Effector CD8-positive, alpha-beta T cell (primary cell): ENCODE measurements around the gene PRAMEF11.
"Not testable (repeated sequence)": the region's sequence is repeated elsewhere in the genome, so short reads cannot be mapped to it uniquely, and the experiment has no call there.

ENCODE experiments used
- DNase-seq: peaks from one replicate; lab custom pipeline; 2025; lab: John Stamatoyannopoulos, UW
- total RNA-seq, 4 experiments: gene quantifications; one replicate each; lab custom pipeline; 2026; lab: John Stamatoyannopoulos, UW

Gene PRAMEF11
- 0 reads per million in 4 experiments for total RNA-seq

DNA sequence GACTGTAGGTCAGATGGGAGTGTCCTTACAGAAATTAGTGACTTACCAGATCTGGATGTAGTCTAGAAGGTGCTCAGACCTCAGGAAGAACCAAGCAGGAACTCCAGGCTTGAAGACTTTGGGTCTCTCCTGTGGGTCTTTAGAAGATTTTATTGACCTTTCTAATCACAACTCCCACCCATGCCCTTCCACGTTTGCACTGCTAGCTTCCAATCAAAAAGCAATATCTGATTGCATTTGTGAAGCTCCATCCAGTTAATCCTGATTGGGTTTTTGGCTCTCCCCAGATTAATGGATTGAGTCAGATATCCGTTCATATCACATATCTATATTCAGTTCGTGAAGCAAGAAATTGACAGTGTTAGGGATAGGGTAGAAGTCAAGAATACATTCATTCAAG, at the start of gene PRAMEF11:
PRAMEF11 (minus strand) TSS at position 101 of the 400 bp plus-strand sequence. CDS start 2,621 bp downstream, outside the sequence.
- DNase-seq: not testable (repeated sequence)

DNA sequence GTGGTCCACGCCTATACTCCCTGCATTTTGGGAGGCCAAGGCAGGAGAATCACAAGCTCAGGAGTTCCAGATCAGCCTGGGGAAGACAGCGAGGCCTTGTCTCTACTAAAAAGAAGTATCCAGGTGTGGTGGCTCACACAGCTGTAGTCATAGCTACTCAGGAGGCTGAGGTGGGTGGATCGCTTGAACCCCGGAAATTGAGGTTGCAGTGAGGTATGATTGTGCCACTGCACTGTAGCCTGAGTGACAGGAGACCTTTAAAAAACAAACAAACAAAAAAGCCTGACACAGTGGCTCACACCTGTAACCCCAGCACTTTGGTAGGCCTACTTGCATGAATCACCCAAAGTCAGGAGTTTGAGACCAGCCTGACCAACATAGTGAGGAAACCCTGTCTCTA, 47.2 kb upstream of the PRAMEF11 start:
- not testable (repeated sequence) for DNase-seq

DNA sequence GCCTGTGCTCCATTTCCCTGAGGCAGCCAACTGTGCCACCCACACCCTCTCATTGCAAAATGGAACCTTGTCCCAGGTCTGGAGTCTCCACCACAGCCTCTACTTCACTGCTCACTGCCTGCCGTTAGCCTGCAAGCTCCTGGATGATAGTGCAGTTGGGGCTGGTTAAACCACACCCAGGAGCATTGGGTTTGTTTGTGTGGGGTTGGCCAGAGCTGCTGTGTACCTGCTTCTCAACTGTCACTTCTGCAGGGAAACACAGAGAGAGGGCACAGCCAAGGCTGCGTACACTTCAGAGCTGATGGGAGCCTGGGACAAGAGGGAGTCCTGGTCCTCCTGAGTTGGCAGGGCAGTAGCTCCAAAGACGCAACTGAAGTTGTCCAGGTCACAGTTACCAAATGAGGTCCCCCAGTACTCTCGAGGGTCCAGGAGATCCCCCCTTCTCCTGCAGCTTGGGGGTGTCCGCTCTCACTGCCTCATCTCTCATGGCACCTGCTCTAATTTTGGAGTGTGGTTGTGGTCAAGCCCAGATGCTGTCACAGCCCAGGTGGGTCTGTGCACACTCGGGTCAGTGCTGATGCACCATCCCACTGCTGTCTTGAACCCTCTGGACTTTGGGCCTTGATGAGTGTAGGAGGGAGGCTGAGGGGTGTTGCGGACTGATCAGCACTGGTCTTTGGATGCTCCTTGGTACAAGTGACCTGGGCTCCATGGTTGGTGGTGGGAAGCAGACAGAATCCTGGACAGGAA, 32.1 kb upstream of the PRAMEF11 start:
- DNase-seq: not testable (repeated sequence)

DNA sequence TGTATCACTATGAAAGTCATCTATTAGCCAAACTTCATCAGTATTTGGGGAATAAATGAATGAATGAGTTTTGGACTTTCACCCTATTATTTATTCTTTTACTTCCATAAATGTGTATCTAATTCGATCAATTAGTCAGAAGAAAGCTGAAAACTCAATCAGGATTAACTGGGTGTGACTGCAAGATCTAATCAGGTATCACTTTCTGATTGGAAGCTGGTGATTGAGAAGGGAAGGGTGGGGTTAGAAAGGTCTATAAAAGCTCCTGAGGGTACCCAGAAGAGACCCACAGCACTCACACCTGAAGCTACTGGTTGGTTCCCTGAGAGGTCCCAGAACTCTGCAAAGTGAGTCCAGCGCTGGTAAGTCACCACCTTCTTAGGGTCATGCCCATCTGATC, 25.6 kb upstream of the PRAMEF11 start, which contains the start of gene PRAMEF2:
PRAMEF2 (plus strand) TSS at position 301 of the 400 bp plus-strand sequence. CDS start 1,924 bp downstream, outside the sequence.
- DNase-seq: not testable (repeated sequence)

DNA sequence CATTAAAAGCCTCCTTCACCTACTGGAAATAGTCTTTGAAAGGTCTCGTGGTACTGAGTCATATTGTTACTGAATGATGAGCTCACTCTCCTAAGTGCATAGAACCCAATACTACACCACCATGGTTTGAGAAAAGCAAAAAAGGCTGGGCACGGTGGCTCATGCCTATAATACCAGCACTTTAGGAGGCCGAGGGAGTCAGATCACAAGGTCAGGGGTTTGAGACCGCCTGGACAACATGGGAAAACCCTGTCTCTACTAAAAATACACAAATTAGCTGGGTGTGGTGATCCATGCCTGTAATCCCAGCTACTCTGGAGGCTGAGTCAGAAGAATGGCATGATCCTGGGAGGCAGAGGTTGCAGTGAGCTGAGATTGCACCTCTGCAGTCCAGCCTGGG, 20.6 kb upstream of the PRAMEF11 start:
- no peak for DNase-seq

DNA sequence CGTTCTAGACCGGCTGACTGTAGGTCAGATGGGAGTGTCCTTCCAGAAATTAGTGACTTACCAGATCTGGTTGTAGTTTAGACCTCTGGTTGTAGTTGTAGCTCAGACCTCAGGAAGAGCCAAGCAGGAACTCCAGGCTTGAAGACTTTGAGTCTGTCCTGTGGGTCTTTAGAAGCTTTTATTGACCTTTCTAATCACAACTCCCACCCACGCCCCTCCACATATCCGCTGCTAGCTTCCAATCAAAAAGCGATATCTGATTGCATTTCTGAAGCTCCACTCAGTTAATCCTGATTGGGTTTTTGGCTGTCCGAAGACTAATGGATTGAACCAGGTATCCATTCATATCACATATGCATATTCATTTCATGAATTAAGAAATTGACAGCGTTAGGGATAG, 17.4 kb upstream of the PRAMEF11 start, which contains the start of gene HNRNPCL1:
HNRNPCL1 (minus strand) TSS at position 101 of the 400 bp plus-strand sequence. CDS start 431 bp downstream, outside the sequence.
- not testable (repeated sequence) for DNase-seq

DNA sequence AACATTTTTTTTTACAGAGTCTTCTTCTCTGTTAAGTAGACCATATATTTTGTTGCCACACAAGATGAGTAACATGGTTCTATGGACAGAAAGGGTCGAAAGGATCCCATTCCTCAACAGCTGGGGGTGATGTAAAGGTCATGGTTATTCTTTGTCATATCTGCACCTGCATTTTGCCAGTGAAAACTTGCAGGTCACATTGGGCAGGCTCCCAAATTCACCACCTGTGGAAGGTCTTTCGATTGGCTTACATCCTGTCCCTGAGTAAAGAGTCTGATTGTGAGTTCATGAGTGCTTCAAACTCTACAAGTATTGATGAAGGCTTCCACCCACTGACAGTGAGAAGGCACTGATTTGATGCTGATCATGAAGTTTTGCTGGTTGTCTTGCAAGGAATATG, 2.0 kb upstream of the PRAMEF11 start:
- DNase-seq: not testable (repeated sequence)

DNA sequence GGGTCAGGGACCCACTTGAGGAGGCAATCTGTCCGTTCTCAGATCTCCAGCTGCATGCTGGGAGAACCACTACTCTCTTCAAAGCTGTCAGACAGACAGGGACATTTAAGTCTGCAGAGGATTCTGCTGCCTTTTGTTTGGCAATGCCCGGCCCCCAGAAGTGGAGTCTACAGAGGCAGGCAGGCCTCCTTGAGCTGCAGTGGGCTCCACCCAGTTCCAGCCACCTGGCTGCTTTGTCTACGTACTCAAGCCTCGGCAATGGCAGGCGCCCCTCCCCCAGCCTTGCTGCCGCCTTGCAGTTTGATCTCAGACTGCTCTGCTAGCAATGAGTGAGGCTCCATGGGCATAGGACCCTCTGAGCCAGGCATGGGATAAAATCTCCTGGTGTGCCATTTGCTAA, 12.1 kb downstream of the PRAMEF11 start:
- DNase-seq: not testable (repeated sequence)

DNA sequence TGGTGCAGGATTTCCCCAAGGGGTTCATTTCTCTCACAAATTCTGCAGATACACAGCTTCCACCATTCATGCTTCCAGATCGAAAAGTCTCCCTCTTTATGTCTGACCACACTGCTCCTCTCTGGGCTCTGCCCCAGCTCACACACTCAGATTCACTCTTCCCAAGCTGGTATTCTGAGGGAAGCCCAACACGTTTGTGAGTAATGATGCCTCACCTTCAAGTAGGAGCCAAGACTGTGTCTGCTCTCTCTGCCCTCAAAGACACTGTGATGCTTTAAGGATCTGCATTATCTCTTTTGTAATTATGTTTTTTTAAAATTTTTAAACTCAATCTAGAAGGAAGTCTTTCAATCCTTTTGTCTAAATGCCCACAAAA, 19.8 kb downstream of the PRAMEF11 start:
- no peak for DNase-seq

DNA sequence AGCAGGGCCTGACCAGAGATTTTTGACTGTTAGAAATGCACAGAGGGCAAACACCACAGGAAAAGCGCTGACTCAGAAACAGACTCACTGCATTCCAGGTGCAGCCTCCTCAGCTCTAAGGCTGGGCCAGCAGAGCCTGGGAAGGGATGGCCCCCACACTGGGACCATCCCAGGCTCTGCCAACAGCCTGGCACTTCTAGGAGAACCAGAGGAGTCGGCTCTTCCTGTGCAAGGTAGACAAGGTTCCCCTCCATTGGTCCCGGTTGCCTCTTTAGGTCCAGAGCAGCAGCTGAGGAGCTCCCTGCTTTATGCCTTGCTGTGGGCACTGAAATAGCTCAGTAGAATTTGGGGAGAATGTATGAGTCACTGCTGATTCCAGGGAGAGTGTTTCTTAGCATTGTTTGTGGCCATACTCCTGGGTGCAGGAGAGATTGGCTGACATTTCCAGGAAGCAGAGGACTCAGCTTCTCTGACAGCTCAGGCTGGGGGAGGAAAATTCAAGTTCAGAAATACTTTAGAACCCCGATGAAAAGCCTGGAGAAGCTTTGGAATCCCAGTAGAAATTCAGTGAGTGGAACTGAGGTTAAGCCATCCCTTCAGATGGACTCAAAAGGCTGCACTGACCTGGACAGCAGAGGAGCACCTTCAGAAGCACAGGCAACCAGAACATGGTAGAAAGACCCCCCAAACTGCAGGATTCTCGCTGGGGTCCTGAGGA, 20.4 kb downstream of the PRAMEF11 start:
- no peak for DNase-seq

DNA sequence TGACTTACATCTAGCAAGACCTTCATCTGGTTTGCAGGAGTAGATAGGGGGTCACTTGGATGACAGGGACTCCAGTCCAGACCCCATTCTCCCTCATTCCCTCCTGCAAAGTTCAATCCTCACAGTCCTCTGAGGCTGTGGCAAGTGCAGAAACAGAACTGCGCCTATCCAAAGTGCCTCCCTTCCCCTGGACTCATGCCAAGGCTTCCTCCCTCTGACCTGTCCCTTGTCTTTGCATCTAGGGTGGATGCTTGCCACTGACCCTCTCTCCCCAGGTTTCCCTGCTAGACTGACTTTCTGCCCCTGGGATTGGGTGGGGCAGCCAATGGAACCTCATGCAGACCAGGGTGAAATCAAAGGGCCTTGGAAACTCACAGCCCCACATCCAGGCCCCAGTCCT, 21.3 kb downstream of the PRAMEF11 start:
- DNase-seq: no peak

DNA sequence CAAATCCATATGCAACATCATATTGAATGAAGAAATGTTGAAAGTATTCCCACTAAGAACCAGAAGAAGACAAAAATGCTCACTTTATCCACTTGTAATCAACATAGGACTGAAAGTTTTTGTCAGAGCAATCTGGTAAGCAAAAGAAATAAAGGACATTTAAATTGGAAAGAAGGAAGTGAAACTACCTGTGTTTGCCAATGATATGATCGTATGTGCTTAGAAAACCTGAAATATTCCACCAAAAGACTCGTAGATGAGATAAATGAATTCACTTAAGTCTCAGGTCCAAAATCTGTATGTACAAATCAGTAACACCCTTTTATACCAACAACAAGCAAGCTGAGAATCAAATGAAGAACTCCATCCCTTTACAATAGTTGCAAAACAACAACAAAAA, 31.5 kb downstream of the PRAMEF11 start:
- DNase-seq: no peak

DNA sequence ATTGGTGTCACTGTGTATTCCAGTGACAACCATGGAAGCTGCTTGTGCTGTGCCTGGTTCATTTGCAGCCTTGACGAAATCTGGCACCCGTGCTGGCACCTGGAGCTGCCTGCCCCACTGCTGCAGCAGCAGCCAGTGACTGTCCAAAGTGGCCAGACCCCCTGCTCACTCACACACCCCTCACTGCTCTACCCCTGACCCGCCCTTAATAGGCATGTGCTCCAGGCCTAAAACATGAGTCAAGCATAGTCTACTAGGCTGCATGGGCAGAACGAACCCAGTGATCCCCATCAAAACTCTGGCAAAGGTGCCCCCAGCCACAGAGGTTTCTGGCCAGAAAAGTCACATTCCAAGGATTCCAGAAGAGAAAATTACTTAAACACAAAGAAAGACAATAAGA, 32.3 kb downstream of the PRAMEF11 start:
- DNase-seq: no peak

DNA sequence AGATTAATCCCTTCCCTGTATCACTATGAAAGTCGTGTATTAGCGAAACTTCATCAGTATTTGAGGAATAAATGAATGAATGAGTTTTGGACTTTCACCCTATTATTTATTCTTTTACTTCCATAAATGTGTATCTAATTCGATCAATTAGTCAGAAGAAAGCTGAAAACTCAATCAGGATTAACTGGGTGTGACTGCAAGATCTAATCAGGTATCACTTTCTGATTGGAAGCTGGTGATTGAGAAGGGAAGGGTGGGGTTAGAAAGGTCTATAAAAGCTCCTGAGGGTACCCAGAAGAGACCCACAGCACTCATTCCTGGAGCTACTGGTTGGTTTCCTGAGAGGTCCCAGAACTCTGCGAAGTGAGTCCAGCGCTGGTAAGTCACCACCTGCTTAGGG, 40.1 kb downstream of the PRAMEF11 start, which contains the start of gene PRAMEF1:
PRAMEF1 (plus strand) TSS at position 301 of the 400 bp plus-strand sequence. CDS start 1,831 bp downstream, outside the sequence.
- DNase-seq: not testable (repeated sequence)

DNA sequence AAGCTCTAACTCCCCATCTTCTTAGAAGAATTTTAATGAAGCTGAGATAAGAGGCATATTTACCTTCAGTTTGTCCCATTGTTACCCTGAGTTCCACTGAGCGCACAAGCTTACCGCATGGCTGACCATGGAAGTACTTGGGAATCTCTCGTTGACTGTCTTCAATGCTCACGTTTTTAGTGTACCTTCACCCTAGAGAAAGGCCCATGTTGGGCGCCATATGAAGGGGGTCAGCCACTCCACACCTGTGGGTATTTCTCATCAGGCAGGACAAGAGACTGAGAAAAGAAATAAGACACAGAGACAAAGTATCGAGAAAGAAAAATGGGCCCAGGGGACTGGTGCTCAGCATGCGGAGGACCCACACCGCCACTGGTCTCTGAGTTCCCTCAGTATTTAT, 46.5 kb downstream of the PRAMEF11 start:
- not testable (repeated sequence) for DNase-seq

DNA sequence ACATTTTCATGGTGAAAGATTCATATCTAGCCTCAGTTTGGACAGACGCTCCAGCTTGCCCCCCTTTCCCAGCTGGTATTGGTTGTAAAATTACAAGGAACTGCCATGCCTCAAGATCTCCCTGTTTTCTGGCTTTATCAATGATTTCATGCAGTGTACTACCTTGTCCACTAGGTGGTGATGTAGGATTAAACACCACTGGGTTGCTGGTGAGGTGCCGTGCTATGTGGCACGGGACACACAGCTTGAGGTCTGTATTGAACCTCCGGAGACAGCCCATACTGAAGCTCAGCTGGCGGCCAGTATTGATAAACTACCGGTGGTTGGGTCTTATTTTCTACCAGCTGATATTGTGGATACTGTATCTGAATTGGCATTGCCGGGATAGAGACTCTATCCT, 47.4 kb downstream of the PRAMEF11 start:
- not testable (repeated sequence) for DNase-seq

DNA sequence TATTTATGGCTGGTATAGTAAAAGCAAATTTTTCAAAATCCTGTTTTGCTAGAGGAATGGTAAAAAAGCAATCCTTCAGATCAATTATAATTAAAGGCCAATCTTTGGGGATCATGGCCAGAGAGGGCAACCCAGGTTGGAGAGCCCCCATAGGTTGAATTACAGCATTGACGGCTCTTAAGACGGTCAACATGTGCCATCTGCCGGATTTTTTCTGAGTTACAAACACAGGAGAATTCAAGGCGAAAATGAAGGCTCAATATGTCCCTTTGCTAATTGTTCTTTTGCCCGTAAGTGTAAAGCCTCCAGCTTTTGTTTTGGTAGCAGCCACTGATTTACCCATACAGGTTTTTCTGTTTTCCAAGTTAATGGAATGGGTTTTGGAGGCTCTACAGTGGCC, 49.7 kb downstream of the PRAMEF11 start:
- not testable (repeated sequence) for DNase-seq

DNA sequence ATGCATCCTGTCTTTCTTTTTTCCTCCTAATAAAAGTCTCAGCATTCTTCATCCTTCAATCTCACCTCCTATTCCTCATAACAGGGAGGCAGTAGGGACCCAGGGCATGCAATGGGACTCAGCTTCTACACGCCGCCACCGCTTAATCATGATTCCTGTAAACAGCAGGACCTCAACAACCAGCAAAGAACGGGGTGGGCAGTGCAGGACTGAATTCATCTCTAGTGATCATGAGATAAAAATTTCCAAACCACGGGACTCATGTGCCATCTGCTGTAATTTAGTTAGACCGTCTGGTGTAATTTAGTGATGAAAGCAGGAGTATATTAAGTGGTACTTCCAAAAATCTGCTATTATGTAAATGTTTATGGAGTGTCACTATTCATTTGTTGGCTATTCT, 52.3 kb downstream of the PRAMEF11 start:
- no peak for DNase-seq

DNA sequence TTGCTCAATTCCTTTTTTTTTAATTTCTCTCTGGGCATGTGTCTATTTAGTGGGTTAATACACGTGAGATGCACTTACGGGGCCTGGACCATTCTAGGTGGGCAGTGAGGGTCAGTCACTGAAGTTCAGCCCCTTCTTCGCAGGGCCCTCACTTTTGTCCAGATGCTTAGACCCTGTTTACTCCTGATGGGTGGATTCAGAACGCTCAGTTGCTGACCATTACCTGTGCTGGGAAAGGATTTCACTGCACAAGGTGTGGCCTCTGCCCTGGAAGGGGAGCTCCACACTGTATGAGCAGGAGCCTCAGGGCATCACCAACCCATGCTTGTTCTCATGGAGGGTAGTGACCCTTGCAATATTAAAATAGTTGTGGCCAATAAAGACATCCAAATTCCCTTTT, 53.1 kb downstream of the PRAMEF11 start:
- no peak for DNase-seq

DNA sequence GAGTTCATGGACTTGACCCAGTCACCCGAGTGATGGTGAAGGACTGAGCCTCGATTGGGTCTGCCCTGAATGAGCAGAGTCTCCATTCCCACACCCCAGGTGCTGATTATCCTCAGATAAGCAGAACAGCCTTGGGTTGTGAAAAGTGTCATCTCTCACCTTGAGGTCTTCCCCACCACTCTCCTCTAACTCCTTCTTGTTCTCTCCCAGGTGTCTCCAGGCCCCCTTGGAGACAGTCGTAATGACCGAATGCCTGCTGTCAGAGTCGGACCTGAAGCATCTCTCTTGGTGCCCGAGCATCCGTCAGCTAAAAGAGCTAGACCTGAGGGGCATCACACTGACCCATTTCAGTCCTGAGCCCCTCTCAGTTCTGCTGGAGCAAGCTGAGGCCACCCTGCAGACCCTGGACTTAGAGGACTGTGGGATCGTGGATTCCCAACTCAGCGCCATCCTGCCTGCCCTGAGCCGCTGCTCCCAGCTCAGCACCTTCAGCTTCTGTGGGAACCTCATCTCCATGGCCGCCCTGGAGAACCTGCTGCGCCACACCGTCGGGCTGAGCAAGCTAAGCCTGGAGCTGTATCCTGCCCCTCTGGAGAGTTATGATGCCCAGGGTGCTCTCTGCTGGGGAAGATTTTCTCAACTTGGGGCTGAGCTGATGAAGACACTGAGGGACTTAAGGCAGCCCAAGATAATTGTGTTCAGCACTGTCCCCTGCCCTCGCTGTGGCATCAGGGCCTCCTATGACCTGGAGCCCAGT, 54.2 kb downstream of the PRAMEF11 start:
- no peak for DNase-seq

DNA sequence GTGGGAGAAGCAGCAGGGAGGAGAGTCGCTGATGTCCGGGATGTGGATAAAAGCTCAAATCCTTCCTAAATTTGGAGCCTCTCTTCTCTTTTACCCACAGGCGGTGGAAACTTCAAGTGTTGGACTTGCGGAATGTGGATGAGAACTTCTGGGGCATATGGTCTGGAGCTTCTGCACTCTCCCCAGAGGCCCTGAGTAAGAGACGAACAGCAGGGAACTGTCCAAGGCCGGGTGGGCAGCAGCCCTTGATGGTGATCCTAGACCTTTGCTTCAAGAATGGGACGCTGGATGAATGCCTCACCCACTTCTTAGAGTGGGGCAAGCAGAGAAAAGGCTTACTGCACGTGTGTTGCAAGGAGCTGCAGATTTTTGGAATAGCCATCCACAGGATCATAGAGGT, 55.8 kb downstream of the PRAMEF11 start:
- DNase-seq: no peak

DNA sequence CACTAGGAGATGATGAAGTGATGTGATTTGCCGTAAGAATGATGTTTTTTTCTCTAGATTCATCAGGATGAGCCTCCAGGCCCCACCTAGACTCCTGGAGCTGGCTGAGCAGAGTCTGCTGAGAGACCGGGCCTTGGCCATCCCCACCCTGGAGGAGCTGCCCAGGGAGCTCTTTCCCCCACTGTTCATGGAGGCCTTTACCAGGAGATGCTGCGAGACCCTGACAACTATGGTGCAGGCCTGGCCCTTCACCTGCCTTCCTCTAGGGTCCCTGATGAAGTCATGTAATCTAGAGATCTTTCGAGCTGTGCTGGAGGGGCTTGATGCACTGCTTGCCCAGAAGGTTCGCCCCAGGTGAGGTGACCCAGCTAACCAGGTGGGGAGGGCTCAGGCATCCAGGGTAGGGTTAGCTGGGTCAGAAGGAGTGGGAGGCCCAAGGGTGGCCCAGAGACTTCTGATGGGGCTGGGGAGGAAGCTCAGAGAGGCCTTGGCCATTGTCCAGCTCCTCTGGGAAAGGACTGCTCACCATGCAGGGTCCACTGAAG, 56.3 kb downstream of the PRAMEF11 start:
- DNase-seq: no peak
